SHP77 (cell line): ENCODE data around the gene CGB8.
A peak's percentile ranks its signal among the peaks of the same experiment; 100 is the strongest.
"Not testable (repeated sequence)": the region's sequence is repeated elsewhere in the genome, so short reads cannot be mapped to it uniquely, and the experiment has no call there.

Experiments used
- DNase-seq, 2 experiments: peaks; one replicate each; lab custom pipeline; 2025; lab: John Stamatoyannopoulos, UW

Gene CGB8

DNA sequence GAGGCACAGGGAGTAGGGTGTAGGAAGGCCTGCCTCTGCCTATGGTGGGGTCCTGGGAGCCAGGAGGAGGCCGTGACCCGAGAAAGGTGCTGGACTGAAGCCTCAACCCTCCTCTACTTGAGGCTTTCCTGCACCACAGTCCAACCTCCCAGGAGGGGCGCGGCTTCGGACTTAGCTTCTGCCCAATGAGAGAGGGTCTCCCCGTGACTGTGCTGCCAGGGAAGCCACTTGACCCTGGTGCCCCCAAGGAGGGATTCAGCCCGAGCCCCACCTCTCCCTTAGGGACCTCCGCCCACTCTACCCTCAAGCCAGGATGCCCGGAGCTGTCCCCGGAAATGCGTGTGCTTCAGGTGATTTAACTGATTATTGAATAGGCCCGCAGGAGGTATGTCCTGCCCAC, at the start of gene CGB8:
CGB8 (minus strand) TSS at position 101 of the 400 bp plus-strand sequence. CDS start 372 bp downstream, outside the sequence.
- DNase-seq: not testable (repeated sequence)

DNA sequence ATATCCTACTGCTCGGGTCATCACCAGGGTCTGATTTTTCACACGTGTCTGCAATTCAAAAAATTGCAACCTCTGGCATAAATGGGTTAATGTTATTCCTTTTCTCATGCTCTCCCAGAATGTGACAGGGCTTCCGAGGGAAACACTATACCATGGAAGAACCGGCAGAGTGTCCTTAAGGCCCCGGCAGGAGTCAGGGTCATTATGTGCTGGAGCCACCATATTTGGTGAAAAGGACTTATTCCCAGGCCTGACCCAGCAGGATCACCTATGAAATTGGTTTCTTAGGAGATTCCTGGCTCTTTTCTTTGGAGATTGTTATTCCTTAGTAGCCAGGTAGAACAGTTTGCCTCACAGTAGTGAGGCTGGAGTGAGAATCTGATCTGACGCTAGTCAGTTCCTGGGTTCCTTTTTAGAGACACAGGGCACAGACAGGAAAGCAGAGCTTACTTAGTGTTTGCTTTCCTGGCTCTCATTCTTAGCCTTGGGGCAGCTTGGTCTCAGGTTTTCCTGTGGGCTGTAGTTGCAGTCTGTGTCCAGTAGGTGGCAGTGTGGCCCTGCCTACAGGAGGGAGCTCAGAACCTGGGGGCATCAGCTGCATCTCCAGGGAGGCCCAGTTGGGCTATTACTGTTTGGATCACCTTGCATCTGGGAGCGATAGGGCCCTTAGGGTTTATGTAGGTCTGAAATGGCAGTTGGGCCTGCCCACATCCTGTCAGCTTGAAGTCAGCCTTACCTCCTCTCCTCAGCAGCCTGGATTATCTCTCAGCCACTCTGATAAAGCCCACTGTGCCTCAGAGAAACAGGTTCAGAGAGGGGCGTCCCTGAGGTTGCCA, 48.8 kb upstream of the CGB8 start:
- DNase-seq: peak; percentile 47 to 51

DNA sequence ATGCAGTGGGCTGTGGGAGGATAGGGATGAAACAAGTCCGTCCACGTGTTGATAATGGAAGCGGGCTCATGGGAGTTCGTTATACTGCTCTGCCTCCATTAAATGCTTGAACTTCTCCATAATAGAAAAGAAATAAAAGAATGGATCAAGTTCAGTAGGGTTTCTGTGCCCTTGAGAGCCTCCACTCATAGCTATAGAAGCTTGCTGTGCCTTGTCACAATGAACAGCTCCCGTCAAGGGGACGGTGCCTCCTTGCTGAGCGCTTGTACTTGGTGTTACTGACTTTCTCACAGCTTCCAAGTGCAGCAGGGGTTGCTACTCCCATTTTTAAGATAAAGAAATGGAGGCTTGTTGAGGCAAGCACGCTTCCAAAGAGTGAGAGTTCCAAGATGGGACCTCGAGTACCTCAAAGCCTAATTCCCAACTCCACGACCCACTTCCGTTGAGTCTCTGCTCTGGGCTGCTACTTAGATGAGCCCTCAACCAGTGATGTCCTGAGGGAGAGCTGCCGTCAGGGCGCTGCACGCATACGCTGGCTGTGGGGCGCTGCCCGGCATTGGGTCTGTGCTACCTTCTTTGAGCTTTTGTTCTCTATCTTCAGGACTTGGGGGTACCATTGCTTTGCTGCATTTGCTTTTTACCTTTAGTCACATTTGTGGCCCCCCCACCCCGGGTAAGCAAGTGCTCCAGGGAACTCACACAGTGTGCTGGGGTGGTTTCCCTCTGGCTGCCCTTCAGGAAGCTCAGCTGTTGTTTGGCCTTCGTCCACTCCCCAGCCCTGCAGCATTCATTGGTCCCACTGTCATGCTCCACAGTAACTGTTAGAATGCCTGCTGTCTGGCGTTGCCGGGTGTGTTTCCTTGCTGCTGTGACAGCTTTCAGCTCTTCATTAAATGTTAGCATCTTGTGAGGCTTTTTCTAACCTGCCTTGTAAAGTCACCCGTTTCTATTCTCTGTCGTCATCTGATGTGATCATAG, 45.9 kb upstream of the CGB8 start:
- DNase-seq: no peak

- DNase-seq: no peak
These were observed 43.8 kb upstream of the CGB8 start for GRCh38 chr19:49092686-49093085.

DNA sequence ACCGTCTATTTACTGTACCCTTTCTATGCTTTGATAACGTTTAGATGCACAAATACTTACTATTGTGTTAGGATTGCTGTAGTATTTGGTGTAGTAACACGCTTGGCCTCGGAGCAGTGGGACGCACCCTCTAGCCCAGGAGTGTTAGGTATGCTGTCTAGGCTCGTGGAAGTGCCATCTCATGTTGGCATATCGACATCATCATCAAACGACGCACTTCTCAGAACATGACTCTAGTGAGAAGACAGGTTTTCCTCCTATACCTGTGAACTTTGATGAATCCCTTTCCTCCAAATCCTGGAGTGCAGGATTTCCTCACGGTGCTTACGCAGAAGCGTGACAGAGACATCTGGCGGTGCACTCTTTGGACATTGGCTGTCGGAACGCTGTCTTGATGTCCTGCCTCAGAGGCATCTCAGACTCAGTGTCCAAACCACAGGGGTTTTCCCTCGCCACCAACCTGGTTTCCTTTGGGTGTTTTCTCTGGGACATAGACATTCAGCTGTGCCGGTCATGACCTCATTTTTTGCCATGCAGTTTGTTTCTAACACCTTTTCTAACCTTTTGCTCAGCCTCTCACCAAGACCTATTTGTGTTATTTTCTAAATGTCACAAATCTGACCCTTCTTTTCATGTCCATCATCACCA, 42.6 kb upstream of the CGB8 start:
- DNase-seq: no peak

DNA sequence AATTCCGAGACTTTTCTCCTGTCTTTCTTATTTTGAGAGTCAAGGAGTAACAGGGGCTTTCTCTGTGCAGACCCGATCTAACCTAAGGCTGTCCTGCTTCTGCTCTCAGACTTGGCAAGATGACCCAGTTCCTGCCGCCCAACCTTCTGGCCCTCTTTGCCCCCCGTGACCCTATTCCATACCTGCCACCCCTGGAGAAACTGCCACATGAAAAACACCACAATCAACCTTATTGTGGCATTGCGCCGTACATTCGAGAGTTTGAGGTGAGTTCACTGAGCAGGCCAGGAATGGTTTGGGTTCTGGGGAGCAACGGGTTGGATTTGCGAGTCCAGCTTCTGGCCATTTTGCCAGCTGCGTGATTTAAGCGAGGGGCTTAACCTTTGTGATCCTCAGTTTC, 37.4 kb upstream of the CGB8 start:
- DNase-seq: no peak

DNA sequence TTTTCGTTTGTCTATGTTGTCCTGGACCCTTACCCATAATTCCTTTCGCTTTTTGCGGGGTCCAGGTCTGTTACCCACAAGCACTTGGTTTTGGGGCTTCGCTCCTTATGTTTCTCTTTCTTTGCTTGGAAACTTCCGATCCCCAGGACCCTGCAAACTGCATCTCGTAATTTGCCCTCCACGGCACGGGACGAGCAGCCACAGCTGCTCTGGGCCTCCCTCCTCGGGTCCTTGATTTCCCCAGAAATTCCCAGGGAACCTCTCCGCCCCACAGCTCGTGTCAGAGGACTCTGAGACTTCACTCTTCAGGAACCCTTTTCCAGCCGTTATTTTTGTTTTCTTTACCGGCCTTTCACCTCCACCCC, 36.9 kb upstream of the CGB8 start:
- no peak for DNase-seq

- peak; percentile 99 for DNase-seq
These were observed 36.3 kb upstream of the CGB8 start, which contains the start of gene SNRNP70 for GRCh38 chr19:49085020-49085867. TSS of gene SNRNP70 (plus strand) at chr19:49085451. CDS start at chr19:49086415, 964 bp downstream.

DNA sequence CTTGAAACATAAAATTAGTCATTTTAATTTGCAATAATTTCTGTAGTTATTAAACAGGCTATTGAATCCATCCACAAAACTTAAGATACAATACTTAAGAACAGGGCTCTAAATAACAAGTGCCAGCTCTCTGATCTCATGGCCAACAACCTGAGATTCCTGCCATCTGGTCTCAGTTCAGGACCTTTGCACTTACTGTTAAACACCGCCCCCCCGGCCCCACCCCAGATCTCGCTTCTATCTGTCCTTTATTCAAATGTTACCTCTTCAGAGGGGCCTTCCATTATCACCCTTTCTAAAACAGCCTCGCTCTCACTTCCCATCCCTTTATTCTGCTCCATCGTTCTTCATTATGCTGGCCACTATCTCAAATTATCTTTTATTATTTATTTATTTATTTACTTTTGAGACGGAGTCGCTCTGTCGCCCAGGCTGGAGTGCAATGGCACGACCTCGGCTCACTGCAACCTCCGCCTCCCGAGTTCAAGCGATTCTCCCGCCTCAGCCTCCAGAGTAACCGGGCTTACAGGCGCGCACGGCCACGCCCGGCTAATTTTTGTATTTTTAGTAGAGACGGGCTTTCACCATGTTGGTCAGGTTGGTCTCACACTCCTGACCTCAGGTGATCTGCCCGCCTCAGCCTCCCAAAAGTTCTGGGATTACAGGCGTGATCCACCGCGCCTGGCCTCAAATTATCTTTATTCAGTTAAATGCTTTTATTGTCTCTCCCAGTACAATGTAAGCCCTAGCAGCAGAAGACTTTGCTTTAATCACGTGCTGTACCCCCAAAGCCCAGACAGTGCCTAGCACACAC, 35.5 kb upstream of the CGB8 start:
- no peak for DNase-seq

DNA sequence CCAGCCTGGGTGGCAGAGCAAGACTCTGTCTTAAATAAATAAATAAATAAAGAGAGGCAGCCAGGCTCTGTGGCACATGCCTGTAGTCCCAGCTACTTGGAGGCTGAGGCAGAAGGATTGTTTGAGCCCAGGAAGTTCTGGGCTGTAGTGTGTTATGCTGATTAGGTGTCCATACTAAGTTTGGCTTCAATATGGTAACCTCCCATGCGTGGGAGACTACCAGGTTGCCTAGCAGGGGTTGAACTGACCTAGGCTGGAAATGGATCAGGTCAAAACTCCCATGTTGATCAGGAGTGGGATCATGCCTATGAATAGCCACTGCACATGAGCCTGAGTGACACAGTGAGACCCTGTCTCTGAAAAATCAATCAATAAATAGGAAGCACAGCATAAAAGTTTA, 32.4 kb upstream of the CGB8 start:
- no peak for DNase-seq

DNA sequence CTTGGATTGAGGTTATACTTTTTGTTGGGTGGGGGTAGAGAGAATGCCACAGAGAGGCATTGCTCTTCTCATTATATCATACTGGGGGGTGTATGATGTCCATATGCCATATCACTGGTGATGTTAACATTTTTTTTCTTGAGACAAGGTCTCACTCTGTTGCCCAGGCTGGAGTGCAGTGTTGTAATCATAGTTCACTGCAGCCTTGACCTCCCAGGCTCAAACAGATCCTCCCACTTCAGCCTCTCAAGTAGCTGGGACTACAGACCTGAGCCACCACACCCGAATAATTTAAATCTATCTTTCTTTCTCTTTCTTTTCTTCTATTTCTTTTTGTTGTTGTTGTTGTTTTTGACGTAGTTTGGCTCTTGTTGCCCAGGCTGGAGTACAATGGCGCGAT, 31.5 kb upstream of the CGB8 start:
- DNase-seq: no peak

- peak; percentile 39 to 72 for DNase-seq
These were observed 26.0 kb upstream of the CGB8 start for GRCh38 chr19:49074869-49075268.

- DNase-seq: peak; percentile 54 to 62
These were observed 24.8 kb upstream of the CGB8 start for GRCh38 chr19:49073514-49074378.

GRCh38 chr19:49071860-49072547, 23.1 kb upstream of the CGB8 start:
- no peak for DNase-seq

- no peak for DNase-seq
These were observed 21.5 kb upstream of the CGB8 start for GRCh38 chr19:49070416-49070815.

DNA sequence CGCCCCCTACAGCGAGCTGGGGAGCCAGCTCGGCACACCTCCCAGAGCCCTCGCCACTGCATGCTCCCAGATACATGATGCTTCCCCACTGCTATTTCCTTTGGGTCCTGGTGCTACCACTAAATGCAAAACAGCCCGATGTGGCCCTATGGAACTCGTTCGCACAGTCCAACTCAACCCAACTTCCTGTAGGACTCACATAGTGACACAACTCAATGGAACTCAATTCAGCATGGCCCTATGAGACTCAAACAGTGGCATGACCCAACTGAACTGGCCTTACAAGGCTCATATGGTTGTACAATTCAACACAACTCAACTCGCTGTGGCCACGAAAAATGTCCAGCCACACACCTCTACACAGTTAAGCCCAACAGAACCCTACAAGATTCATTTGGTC, 20.1 kb upstream of the CGB8 start:
- DNase-seq: no peak

- no peak for DNase-seq
These were observed 18.6 kb upstream of the CGB8 start for GRCh38 chr19:49067554-49067953.

DNA sequence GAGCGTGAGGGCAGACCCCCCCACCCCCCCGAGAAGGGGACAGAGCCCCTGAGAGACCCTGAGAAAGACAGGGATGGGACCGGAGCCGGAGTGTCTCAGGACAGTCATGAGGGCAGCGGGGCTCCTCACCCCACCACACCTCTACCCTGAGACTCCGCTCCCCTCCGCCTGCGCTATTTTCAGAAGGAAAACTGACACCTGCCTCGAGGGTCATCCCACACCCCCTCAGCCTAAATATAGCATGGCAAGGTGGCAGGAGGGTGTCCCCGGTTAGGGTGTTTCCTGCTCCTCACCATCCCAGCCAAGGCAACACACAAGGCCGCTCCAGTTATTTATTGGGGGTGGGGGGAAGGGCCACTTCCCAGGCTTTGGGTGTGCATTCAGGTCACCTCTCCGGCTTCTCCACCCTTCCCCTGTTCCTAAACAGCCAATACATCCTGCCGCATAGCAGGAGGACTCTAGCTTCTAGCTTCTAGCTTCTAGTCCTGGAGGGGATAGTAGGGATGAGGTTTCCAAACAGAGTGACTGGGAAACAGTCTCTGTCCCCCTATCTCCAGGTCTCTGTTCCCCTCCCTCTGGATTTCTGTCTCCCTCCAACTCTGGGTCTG, 17.1 kb upstream of the CGB8 start:
- DNase-seq: no peak
